Right lobe of liver (tissue), 4 donors: ENCODE measurements around the gene ACIN1.

Experiments
- POLR2A ChIP-seq: fragments of 450-650 bp; IDR thresholded peaks from one replicate; pipeline ENCODE4 v1.6.1; 2017; ENCODE audit warnings: antibody characterized with exemption, mild to moderate bottlenecking
- TF ChIP-seq, protein P1 (sequence below), 4 donors: fragments of 200-600 bp in 3 of 4; fragments of 450-650 bp in 1 of 4; IDR thresholded peaks; one replicate each; pipeline versions ENCODE4 v1.5.1 to v1.8.0; 2016 to 2022; ENCODE audit warnings: antibody characterized with exemption in 4 of 4, mild to moderate bottlenecking in 2 of 4
- donor health status: DM: no; HTN: no; CAD: no.
- donor health status: DM: no; HTN: no; CAD: no.
- donor health status: DM: no; HTN: yes; CAD: no.

DNA sequence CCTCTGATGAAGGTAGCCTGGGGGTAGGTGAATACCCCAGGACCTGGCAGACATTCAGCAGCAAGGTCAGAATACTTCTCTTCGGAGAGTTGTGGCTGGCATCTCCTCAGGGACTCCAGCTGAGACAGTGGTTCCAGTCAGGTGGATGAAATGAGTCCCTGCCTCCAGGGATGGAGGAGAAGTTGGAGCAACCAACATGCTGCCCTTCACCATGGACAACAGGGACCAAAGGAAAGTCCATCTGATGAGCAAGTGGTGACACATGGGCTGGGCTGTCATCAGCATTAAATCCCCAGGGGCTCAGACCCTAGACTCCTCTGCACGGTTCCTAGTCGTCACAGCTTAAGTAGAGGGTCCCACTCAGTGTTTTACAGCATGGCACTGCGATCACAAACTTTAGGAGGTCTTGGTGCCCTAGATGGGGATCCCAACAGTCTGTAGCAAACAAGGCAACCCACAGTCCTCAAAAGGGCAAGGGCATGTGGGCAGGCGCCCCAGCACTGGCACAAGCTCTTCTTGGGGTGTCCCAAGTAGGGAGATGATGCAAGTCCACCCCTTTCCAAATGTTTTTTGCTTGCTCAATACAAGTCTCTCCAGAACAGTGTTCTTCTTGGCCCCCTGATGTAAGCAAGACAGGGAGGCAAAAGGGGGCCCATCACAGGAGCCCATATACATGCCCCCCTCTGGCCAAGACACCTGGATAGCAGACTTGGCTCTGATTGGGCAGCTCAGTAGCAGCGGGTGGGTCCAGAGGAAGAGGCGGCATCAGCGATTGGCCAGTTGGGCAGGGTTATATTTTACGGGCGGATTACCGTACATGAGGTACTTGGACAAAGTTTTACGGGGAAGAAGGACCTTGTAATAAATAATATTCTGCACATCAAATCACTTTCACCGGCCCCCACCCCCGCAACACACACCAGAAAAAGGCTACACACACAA lies 26.8 kb downstream of the ACIN1 start:
- TF ChIP-seq, protein P1, sequence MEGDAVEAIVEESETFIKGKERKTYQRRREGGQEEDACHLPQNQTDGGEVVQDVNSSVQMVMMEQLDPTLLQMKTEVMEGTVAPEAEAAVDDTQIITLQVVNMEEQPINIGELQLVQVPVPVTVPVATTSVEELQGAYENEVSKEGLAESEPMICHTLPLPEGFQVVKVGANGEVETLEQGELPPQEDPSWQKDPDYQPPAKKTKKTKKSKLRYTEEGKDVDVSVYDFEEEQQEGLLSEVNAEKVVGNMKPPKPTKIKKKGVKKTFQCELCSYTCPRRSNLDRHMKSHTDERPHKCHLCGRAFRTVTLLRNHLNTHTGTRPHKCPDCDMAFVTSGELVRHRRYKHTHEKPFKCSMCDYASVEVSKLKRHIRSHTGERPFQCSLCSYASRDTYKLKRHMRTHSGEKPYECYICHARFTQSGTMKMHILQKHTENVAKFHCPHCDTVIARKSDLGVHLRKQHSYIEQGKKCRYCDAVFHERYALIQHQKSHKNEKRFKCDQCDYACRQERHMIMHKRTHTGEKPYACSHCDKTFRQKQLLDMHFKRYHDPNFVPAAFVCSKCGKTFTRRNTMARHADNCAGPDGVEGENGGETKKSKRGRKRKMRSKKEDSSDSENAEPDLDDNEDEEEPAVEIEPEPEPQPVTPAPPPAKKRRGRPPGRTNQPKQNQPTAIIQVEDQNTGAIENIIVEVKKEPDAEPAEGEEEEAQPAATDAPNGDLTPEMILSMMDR (IDR thresholded peaks at IDR 0.05): no peak
- TF ChIP-seq POLR2A: no peak
